Thymus (tissue), 11 donors: ENCODE results near the gene PRKCH. TPM values are rescaled to one million over a fixed set of nuclear protein-coding genes. Genes with fewer than 3 reads are reported as not detected.
A peak's percentile ranks its signal among the peaks of the same experiment; 100 is the strongest.

Experiments used
- DNase-seq, 9 donors: peaks; one replicate each; pipeline ENCODE4 v3.0.0-alpha.2; 2013; ENCODE audit warnings: low spot score in 9 of 9, low read depth in 6 of 9, missing footprints in 1 of 9
- H3K27ac ChIP-seq, 2 donors: one replicate each; pipeline ENCODE4 v1.5.1; 2013; ENCODE audit warnings: control low read depth in 1 of 2, low read depth in 1 of 2, low read length in 1 of 2, mild to moderate bottlenecking in 1 of 2, moderate library complexity in 1 of 2
- H3K27me3 ChIP-seq, 2 donors: one replicate each; pipeline ENCODE4 v1.5.1; 2013; ENCODE audit warnings: low read length in 1 of 2; ENCODE audit not compliant: control insufficient read depth in 2 of 2, insufficient read depth in 1 of 2
- H3K36me3 ChIP-seq, 2 donors: one replicate each; pipeline ENCODE4 v1.5.1; 2013; ENCODE audit warnings: low read length in 1 of 2, mild to moderate bottlenecking in 1 of 2, moderate library complexity in 1 of 2; ENCODE audit not compliant: control insufficient read depth in 2 of 2, insufficient read depth in 2 of 2
- H3K4me1 ChIP-seq, 2 donors: one replicate each; pipeline ENCODE4 v1.5.1; 2013; ENCODE audit warnings: low read length in 2 of 2; ENCODE audit not compliant: control insufficient read depth in 2 of 2, insufficient read depth in 2 of 2
- H3K4me3 ChIP-seq, 2 donors: one replicate each; pipeline ENCODE4 v1.5.1; 2013; ENCODE audit warnings: low read length in 2 of 2, control low read depth in 1 of 2, mild to moderate bottlenecking in 1 of 2
- H3K9me3 ChIP-seq, 2 donors: one replicate each; pipeline ENCODE4 v1.5.1; 2013; ENCODE audit warnings: low read length in 1 of 2, mild to moderate bottlenecking in 1 of 2; ENCODE audit not compliant: control insufficient read depth in 2 of 2, insufficient read depth in 1 of 2
- WGBS: extraction: QIAGEN DNeasy Blood & Tissue Kit; methylation state at CpG from one replicate; pipeline ENCODE4 v1.1.7; 2013; 5-methylcytosine and 5-hydroxymethylcytosine counted together
- polyA plus RNA-seq: library from polyadenylated mRNA; stranded (reverse); fragments of 200-250 nt; gene quantifications from one replicate; pipeline ENCODE4 v1.2.3, GENCODE V29; 2013
- total RNA-seq: library from RNA; stranded (reverse); fragments of 120-200 nt; gene quantifications from one replicate; pipeline ENCODE4 v1.2.4, GENCODE V29; 2013
- donor health status: healthy.

The PRKCH gene
- total and polyA plus RNA-seq, 2 donors = 73.5 to 81.8 TPM

DNA sequence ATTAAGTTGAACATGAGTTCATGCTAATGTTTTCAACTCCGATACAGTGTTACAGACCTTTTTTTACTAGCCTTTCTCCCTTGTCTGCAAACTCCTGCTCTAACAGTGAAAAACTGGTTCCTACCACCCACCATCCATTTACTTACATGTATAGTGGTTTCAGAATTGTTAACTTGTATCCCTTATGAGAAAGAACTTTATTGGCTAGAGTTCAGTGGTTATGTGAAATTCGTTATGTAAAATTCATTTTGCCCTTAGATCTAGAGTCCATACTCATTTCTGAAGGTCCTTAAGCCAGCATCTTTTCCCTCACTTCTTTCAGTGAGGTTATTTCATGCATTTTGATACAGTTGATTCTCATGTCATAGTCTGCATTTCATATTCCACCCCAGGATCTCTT, 51.0 kb downstream of the PRKCH start:
- Histone ChIP-seq H3K36me3 (peaks cover 3 to 12% of the 10 kb centered on the region in 2 donors), H3K27me3 (no peaks in the 10 kb centered on the region), H3K4me1 (peaks cover 0 to 9% of the 10 kb centered on the region in 2 donors), H3K4me3 (no peak overlapping the region), H3K9me3 (peaks cover 8 to 24% of the 10 kb centered on the region in 2 donors), H3K27ac (no peak overlapping the region)
- no peak for DNase-seq
- 96% methylated on average over 2 of the region's 2 CpGs for WGBS

DNA sequence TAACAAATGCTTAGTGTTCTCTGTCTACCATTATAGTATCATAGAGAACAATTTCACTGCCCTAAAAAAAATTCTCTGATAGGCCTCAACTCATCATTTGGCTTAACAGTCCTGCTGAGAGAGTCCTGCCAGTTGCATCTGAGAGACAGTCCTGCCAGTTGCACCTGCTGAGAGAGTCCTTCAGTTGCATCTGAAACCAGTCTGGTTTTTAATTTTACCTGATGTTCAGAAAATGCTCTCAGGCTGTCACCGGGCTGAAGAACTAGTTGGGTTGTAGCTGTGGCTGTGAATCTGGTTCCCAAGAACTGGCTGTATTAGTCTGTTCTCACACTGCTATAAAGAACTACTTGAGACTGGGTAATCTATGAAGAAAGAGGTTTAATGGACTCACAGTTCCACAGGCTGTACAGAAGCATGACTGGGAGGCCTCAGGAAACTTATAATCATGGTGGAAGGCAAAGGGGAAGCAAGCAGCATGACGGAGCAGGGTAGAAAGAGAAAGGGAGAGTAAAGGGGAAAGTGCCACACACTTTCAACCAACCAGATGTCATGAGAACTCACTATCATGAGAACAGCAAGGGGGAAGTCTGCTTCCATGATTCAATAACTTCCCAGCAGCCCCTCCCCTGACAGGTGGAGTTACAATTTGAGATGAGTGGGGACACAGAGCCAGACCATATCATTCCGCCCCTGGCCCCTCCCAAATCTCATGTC, 51.6 kb downstream of the PRKCH start:
- H3K4me3 ChIP-seq = no peak overlapping the region
- peaks cover 0 to 7% of the 10 kb centered on the region in 2 donors for H3K4me1 ChIP-seq
- peaks cover 8 to 24% of the 10 kb centered on the region in 2 donors for H3K9me3 ChIP-seq
- H3K27me3 ChIP-seq = no peaks in the 10 kb centered on the region
- no peak overlapping the region for H3K27ac ChIP-seq
- H3K36me3 ChIP-seq = peaks cover 3 to 12% of the 10 kb centered on the region in 2 donors
- no peak for DNase-seq
- WGBS = 97% methylated on average over 3 of the region's 3 CpGs

DNA sequence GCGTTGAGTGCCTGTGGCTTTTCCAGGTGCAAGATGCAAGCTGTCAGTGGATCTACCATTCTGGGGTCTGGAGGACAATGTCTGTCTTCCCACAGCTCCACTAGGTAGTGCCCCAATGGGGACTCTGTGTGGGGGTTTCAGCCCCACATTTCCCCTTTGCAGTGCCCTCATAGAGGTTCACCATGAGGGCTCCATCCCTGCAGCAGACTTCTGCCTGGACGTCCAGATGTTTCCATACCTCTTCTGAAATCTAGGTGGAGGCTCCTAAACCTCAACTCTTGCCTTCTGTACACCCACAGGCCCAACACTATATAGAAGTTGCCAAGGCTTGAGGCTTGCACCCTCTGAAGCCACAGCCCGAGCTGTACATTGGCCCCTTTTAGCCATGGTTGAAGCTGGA, 52.9 kb downstream of the PRKCH start:
- H3K9me3 ChIP-seq = peaks cover 8 to 24% of the 10 kb centered on the region in 2 donors
- no peak overlapping the region for H3K4me3 ChIP-seq
- peaks cover 3 to 12% of the 10 kb centered on the region in 2 donors for H3K36me3 ChIP-seq
- no peaks in the 10 kb centered on the region for H3K27me3 ChIP-seq
- peaks cover 0 to 4% of the 10 kb centered on the region in 2 donors for H3K4me1 ChIP-seq
- no peak for DNase-seq
- no peak overlapping the region for H3K27ac ChIP-seq
- WGBS = 98% methylated on average over 3 of the region's 3 CpGs

DNA sequence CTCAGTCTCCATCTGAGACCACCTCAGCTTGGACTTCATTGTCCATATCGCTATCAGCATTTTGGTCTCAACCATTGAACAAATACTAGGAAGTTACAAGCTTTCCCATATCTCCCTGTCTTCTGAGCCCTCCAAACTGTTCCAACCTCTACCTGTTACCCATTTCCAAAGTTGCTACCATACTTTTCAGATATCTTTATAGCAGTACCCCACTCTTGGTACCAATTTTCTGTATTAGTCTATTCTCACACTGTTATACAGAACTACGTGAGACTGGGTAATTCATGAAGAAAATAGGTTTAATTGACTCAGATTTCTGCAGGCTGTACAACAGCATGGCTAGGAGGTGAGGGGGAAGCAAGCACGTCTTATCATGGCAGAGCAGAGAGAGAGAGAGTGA, 53.8 kb downstream of the PRKCH start:
- Histone ChIP-seq H3K4me3 (no peak overlapping the region), H3K27me3 (no peaks in the 10 kb centered on the region), H3K27ac (no peak overlapping the region), H3K4me1 (peaks cover 4 to 7% of the 10 kb centered on the region in 2 donors), H3K36me3 (peaks cover 3 to 12% of the 10 kb centered on the region in 2 donors), H3K9me3 (peaks cover 8 to 24% of the 10 kb centered on the region in 2 donors)
- no peak for DNase-seq
- 96% methylated on average over 3 of the region's 3 CpGs for WGBS

DNA sequence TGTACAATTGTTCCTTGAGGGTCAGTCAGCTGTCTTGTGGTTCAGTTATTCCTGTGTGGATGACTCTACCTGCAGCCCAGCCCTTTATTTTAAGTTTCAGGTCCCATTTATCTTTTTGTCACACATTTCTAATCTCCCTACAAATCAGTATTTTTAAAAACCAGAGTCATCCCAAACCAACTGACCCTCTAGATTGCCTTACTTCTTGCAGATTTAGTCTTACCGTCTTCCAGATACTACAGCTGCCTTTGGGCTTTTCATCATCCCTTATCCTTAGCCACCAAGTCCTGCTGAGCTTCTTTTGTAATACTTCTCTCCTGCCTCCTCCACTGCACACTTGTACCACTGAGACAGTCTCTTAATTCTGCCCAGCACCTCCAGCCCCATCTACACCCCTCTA, 54.9 kb downstream of the PRKCH start:
- Histone ChIP-seq H3K9me3 (peaks cover 8 to 24% of the 10 kb centered on the region in 2 donors), H3K4me3 (no peak overlapping the region), H3K36me3 (peaks cover 3 to 12% of the 10 kb centered on the region in 2 donors), H3K4me1 (peaks cover 4 to 6% of the 10 kb centered on the region in 2 donors), H3K27ac (no peak overlapping the region), H3K27me3 (no peaks in the 10 kb centered on the region)
- 100% methylated on average over 1 of the region's 1 CpG for WGBS
- DNase-seq = no peak

DNA sequence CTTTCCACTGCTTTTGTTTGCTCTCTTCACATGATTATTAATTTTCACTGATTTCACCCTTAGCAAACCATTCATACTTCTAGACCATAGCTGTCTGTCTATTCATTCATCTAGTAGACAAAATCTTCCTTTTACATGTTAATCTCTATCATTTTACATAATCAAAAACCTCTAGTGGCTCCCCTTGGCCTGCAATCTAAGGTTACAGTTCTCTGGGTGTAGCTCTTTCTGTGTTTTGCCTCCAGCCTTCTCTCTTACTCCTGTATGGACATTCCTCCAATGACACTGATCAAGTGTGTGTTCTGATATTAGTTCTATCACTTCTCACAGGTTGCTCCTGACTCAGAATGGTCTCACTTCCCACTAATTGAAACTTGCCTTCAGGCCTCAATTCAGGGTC, 56.4 kb downstream of the PRKCH start:
- peaks cover 4 to 9% of the 10 kb centered on the region in 2 donors for H3K4me1 ChIP-seq
- H3K4me3 ChIP-seq = no peak overlapping the region

DNA sequence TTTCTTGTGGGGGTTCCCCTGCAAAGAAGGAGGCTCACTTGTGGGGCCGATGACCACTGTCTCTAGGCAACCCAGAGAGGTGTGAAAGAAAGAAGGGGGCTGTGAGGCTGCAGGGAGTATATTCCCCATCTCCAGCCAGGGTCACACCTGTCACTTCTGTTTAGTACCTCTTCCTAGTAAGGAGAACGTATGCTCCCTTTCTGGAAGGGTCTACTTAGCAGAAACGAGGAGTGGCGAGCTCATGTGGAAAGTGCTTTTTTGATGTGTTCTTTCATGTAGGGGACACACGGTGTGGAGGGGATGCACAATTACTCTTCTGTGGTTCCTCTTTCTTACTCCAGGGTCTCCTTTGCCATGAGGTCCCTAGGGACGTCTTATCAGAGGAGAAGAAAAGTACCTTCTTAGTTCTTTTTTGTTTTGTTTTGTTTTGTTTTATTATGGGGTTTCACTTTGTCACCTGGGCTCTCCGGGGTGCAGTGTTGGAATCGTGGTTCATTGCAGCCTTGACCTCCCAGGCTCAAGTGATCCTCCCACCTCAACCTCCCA, 58.3 kb downstream of the PRKCH start:
- no peak overlapping the region for H3K4me3 ChIP-seq
- H3K9me3 ChIP-seq = peaks cover 2 to 7% of the 10 kb centered on the region in 2 donors
- H3K4me1 ChIP-seq = peaks cover 4 to 20% of the 10 kb centered on the region in 2 donors
- peak overlapping the region in 1 of 2 donors; percentile 31 for H3K27ac ChIP-seq
- H3K27me3 ChIP-seq = no peaks in the 10 kb centered on the region
- WGBS = 76% methylated on average over 8 of the region's 8 CpGs
- no peak for DNase-seq
- peaks cover 2 to 9% of the 10 kb centered on the region in 2 donors for H3K36me3 ChIP-seq

More for the DNA sequence above, 56.4 kb downstream of the PRKCH start:
- DNase-seq = no peak
- no peaks in the 10 kb centered on the region for H3K27me3 ChIP-seq
- peaks cover 8 to 24% of the 10 kb centered on the region in 2 donors for H3K9me3 ChIP-seq
- H3K27ac ChIP-seq = no peak overlapping the region
- peaks cover 3 to 15% of the 10 kb centered on the region in 2 donors for H3K36me3 ChIP-seq

DNA sequence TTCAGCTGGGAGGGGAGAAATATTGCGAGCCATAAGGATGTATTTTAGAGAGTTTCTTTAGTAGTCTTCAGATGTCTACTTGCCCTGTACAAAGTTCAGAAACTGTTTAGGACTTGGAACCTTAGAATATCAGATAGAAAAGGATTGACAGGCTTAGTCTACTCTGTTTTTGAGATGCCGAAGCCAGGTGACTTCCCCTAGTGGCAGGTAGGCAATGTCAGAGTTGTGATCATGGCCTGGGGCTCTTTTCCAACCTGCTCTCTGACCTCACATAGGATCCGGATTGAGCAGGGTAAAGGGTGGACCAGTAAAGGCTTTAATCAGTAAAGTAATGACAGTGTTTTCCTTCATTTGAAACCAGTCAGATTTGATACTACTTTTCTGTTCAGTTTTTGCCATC, 59.6 kb downstream of the PRKCH start:
- peaks cover 10 to 32% of the 10 kb centered on the region in 2 donors for H3K4me1 ChIP-seq
- H3K36me3 ChIP-seq = peaks cover 0 to 3% of the 10 kb centered on the region in 2 donors
- WGBS = 95% methylated on average over 3 of the region's 3 CpGs
- no peaks in the 10 kb centered on the region for H3K27me3 ChIP-seq
- H3K9me3 ChIP-seq = no peaks in the 10 kb centered on the region
- DNase-seq = no peak
- H3K4me3 ChIP-seq = no peak overlapping the region
- H3K27ac ChIP-seq = no peak overlapping the region

DNA sequence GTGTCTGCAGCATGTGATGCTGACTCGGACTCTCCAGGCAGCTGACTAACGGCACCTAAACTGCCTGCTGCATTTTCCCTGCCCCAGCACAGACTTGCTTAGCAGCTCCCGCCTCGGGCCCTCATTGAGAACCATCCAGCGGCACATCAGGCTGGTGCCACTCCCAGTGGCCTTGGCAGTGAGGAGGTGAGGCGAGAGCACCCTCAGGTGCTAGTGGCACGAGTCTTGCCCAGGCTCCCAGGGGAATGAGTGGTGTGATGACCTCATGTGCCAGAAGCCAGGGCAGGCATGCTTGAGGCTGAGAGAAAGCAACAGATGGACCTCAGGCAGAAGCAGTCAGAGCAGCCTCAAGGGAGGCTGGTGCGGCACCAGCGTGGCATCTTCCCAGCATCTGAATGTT, 60.2 kb downstream of the PRKCH start:
- WGBS = 95% methylated on average over 9 of the region's 9 CpGs
- no peak overlapping the region for H3K4me3 ChIP-seq
- no peaks in the 10 kb centered on the region for H3K27me3 ChIP-seq
- peaks cover 0 to 3% of the 10 kb centered on the region in 2 donors for H3K36me3 ChIP-seq
- H3K9me3 ChIP-seq = no peaks in the 10 kb centered on the region
- DNase-seq = no peak
- no peak overlapping the region for H3K27ac ChIP-seq
- H3K4me1 ChIP-seq = peaks cover 10 to 38% of the 10 kb centered on the region in 2 donors
